ENCODE measurements around the gene DNMT3A.
A peak's percentile ranks its signal among the peaks of the same experiment; 100 is the strongest.

DNMT3A gene

GRCh38 chr2:25323610-25324189, 18.0 kb downstream of the DNMT3A start:
- no peak for DNase-seq

DNA sequence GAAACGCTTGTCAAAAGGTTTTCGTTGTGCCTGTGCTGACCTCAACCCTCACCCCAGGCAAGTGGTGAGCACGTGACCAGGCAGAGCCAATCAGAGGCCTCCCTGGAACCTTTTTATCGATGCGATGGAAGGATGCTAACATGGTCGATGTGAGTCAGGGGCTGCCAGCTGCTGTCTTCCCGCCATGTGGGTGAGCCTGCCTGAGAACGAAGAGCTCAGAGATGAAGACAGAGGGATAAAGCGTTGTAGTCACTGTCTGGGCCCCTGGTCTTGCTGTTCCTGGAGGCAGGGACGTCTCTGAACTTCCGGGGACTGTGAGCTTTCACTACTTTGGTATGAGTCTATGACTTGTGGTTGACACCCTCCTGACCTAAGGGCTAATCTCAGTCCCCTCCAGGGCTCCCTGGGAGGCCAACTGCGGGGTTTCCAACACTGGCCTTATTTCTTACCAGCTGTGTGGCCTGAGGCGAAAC, 18.6 kb downstream of the DNMT3A start:
- no peak for DNase-seq

GRCh38 chr2:25322312-25322711, 19.4 kb downstream of the DNMT3A start:
- no peak for DNase-seq

DNA sequence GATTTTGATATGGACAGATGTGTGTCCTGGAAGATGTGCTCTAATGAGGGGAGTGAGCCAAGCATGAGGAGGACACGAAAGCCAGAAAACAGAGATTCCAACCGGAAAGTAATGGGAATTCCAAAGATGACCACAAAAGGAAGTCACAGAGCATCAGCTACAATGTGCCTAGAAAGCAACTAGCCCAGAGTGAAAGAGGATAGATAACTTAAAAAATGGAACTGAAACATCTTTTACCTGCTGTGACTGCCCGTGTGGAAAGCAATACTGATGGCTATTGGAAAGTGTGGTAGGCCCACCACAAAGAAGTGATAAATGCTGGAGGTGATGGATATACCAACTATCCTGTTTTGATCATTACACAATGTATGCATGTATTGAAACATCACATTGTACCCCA, 21.6 kb downstream of the DNMT3A start:
- no peak for DNase-seq

DNA sequence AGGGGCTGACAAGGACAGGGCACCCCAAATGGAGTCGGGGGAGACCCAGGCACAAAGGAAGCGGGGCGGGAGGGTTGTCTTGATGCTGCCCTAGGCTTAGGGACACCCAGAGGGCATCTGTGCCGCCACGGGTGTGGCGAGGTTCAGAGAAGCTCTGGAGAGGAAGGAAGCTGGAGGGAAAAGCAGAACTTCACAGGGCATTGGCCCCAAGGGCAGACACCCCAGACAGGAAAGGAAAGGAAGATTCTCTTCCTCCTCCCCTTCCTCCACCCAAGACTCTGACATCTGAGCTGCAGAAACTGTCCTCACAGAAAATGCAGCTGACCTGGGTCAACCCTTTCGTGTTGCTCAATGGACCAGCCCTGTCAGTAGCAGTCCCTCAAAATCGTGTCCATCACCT, 25.6 kb downstream of the DNMT3A start:
- peak; percentile 37 for DNase-seq

DNA sequence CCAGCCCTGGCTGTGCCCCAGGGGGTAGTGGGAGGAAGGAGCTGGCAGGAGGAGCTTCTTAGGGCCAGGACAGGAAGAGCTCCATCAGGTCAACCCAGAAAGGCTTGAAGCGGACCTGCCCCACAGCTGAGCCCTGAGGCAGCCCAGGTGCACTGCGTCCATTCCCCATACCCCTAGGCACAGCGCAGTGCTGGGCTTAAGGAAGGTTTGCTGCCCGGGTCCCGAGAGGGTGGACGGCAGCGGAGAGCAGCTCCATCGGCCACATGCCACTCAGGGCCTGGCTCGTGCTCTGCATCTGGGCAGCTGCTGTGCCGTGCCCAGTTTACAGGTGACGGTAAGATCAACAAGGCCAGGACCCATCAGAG, 26.4 kb downstream of the DNMT3A start:
- no peak for DNase-seq

- DNase-seq, result no peak
Measured at GRCh38 chr2:25314514-25315315, 27.0 kb downstream of the DNMT3A start.

GRCh38 chr2:25313711-25314513, 27.8 kb downstream of the DNMT3A start:
- no peak for DNase-seq

GRCh38 chr2:25312958-25313710, 28.6 kb downstream of the DNMT3A start:
- no peak for DNase-seq

DNA sequence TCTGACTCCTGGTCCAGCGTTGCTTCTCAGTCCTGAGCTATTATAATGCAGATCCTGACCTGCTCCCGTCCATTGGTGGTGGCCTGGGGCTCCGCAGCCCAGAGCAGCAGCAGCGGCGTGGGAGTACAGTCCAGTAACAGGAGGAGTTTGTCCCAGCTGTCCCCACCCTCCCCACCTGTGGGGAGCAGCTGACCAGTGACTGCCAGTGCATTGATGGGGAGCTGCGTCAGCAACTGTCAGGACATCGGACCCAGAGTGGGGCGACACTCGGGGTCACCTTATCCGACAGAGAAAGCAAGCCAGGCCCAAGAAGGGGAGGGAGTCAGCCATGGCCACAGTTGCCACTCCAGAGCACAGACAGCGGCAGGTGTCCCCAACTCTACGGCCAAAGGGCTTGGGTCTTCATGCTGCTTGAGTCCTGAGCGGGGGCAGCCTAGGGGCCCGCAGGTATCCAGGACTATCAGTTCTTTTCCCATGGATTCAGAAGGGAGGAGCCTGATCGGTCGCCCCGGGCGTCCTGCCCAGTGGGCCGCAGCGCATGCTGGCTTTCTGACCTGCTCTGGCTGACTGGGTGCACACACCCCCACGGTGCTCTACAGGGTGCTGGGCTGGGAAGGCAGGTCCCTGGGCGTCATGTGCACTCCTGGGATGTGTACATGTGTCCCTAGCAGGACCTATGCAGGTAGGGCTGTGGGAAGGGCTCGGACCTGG, 29.7 kb downstream of the DNMT3A start:
- DNase-seq, result no peak

DNA sequence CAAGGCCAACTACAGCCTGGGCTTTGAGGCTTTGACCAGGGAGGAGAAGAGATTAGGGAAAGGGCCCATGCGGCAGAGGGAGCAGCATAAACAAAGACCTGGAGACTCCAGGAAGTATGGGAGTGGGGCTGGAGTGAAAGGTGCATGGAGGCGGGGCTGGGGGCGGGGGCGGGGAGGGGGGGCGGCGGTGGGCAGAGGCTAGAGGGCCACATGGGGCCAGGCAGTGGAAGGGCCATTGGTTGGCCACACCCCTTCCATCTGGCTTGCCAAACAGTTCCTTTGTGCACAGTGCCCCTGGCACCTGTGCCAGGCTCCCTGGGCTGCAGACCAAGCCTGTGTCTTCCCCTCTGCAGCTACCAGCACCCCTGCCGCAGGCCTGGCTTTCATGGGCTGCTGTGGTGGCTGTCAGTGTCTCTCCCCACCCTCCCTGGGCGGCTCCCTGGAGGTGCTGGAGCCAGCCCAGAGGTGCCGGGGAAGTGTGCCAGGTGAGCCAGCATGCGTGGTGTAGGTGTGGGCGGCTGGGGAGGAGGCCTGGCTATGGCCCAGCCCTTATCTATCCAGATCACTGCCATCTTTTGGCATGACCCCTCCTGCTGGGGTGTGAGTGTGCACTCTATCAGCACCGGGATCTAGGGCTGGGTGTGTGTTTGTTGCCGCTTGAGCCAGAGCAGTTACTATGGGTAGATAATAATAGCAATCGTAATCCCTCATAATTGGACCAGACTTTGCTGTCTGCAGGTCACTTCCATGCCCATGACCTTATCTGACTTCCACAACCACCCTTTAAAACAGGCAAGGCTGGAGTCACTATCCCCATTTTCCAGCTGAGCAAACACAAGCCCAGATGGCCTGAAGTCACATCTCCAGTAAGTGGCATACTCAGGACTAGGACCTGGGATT, 30.5 kb downstream of the DNMT3A start:
- DNase-seq, result no peak

DNA sequence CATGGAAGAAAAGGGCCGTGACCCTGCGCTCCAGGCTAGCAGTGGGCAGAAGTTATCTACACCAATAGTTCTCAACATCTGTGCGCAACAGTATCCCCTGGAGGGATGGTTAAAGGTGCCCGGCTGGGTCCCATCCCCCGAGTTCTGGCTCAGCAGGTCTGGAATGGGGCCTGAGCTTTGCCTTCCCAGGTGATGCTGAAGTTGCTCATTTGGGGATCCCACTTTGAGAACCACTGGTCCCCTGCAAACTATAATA, 31.1 kb downstream of the DNMT3A start:
- DNase-seq, result no peak

DNA sequence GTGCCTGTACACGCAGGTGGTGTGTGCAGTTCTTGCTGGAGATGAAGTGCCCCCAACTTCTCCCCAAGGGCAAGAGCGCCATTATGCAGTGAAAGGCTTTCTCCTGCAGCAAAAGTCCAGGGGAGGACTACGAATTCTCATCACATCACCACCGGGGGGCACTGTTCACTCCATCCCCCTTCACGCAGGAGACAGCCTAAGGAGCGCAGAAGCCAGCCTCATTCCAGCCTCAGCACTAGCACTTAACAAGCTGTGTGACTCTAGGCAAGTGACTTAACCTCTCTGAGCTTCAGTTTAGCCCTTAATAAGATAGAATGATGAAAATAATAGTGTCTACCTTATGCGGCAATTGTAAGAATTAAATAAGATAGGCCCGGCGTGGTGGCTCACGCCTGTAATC, 32.3 kb downstream of the DNMT3A start:
- peak; percentile 8 for DNase-seq

DNA sequence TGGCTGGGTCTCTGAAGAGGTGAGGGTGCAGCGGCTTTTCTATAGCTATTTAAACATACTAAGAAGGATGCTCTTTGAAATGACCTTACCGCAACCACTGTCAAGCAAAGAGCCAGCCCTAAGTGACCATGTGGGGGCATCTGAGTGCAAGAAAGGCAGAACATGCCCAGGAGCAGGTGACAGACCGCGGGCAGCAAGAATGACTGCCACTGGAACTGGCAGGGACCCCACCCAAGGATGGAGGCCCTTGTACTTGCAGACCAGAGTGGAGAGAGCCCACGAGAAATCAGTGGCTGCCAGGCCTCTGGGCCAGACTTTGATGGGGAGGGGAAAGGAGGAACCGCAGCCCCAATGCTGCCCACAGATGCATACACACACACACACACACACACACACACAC, 33.1 kb downstream of the DNMT3A start:
- DNase-seq, result no peak

DNA sequence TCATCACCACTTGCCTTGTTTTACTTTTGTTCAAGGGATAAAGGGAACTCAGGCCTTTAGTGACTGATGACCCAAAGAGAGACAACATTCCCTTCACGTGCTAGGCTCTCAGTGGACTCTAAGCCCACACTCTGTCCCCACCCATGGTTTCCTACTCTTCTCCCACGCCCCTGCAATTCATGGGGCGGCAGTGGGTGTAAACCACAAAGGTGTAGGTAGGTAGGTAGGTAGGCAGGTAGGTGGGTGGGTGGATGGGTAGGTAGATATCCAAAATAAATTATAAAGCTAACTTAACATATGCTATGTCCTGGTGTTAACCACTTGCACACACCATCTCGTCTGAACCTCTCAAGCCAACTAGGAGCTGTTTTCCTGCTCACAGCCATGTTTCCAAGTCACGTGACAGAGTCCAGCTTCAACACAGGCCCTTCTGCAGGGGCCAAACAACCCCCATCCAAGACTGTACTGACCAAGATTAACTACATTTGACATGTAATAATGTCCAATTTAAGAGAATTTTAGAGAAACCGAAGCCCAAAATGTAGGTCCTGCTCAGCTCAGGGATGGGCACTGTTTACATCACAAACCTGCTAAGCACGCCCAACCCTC, 33.7 kb downstream of the DNMT3A start:
- no peak for DNase-seq

- peak; percentile 14 for DNase-seq
Measured at GRCh38 chr2:25306777-25307368, 34.9 kb downstream of the DNMT3A start.

DNA sequence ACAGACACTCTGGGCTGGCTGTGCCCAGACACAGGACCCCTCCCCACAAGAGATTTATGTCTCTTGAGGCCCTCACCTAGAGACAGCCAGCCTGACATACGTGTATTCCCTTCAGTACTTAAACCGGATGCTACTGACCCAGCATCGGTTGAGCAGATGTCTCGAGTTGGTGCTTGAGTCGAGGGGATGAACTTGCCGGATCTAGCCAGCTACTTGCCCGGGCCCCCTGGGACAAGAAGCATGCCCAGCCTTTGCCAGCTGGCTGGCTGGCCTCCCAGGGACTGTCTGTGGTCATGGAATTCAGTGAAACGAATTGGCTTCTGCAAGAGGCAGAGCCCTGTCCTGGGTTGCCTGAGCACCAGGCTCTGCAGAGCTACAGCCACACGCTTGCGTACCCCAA, 36.0 kb downstream of the DNMT3A start:
- no peak for DNase-seq

DNA sequence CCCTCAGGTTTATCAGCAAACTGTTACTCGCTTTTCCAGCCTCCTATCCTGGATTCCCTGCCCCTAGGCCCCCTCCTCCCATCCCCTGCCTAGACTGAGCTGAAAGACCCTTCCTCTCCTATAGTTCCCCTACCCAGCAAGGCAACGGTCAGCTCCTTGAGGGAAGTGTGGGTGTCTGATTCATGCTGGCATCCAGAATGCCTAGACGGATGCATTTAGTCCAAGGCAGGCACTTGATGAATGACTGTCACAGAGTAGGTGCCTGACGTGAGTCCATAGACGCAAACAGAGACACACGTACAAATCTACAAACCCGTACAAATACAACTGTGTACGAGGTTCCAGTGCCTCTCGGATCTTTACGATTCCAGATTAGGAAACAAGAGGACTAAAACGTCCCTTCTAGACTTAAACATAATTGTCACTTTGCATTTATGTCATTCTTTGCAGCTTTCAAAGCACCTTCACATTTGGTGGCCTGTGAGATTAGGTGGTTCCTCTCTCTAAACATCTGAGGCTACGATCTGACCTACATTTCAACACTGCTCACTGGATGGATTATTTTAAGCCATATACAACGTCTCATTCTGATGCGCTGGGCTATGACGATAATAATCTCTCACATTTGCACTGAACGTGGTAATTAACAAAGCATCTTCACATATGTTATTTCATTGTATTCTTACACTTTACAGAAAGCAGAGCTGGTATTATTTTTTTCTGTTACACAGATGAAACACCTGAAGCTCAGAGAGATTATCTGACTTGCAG, 36.7 kb downstream of the DNMT3A start:
- DNase-seq, result no peak

- DNase-seq, result no peak
Measured at GRCh38 chr2:25304321-25304720, 37.4 kb downstream of the DNMT3A start.

- no peak for DNase-seq
Measured at GRCh38 chr2:25303633-25304236, 38.0 kb downstream of the DNMT3A start.

Data from KG1 (cell line).